ENCODE results near the gene OPCML.

OPCML gene

DNA sequence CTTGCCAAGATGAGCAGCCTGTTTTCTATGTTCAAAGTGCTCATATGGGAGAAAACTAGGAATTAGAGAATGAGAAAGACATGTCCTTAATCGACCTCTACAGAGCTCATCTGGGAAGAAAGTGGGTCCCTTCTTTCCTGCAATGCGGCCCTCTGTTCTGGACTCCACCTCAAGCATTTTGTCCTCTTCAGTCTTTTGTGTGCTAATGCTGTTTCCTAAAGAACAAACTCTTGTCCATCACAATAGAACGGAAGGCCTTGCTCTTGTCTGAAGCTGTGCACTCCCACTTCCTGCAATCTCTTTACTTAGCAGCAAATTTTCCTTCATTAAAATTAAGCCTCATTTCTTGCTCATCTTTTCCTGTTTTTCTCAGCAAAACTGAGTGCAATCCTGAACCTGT lies 206.6 kb downstream of the OPCML start (continued):
- TF ChIP-seq ARNTL (CRISPR knock-in tag; IDR thresholded peaks at IDR 0.05; ENCODE audit: borderline replicate concordance, low read depth) = no peak
- TF ChIP-seq, protein P1, sequence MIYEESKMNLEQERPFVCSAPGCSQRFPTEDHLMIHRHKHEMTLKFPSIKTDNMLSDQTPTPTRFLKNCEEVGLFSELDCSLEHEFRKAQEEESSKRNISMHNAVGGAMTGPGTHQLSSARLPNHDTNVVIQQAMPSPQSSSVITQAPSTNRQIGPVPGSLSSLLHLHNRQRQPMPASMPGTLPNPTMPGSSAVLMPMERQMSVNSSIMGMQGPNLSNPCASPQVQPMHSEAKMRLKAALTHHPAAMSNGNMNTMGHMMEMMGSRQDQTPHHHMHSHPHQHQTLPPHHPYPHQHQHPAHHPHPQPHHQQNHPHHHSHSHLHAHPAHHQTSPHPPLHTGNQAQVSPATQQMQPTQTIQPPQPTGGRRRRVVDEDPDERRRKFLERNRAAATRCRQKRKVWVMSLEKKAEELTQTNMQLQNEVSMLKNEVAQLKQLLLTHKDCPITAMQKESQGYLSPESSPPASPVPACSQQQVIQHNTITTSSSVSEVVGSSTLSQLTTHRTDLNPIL (CRISPR knock-in tag; IDR thresholded peaks at IDR 0.05; ENCODE audit: low read depth) = no peak
- TF ChIP-seq ZC3H10 (CRISPR knock-in tag; IDR thresholded peaks at IDR 0.05) = no peak
- TF ChIP-seq, protein P2, sequence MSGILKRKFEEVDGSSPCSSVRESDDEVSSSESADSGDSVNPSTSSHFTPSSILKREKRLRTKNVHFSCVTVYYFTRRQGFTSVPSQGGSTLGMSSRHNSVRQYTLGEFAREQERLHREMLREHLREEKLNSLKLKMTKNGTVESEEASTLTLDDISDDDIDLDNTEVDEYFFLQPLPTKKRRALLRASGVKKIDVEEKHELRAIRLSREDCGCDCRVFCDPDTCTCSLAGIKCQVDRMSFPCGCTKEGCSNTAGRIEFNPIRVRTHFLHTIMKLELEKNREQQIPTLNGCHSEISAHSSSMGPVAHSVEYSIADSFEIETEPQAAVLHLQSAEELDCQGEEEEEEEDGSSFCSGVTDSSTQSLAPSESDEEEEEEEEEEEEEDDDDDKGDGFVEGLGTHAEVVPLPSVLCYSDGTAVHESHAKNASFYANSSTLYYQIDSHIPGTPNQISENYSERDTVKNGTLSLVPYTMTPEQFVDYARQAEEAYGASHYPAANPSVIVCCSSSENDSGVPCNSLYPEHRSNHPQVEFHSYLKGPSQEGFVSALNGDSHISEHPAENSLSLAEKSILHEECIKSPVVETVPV (CRISPR knock-in tag; IDR thresholded peaks at IDR 0.05) = no peak
- no peak for TF ChIP-seq PPARA (CRISPR knock-in tag; IDR thresholded peaks at IDR 0.05; ENCODE audit: borderline replicate concordance)
- no peak for TF ChIP-seq ESRRG (CRISPR knock-in tag; IDR thresholded peaks at IDR 0.05)
- TF ChIP-seq BACH2 (CRISPR knock-in tag; IDR thresholded peaks at IDR 0.05; ENCODE audit: borderline replicate concordance) = no peak

DNA sequence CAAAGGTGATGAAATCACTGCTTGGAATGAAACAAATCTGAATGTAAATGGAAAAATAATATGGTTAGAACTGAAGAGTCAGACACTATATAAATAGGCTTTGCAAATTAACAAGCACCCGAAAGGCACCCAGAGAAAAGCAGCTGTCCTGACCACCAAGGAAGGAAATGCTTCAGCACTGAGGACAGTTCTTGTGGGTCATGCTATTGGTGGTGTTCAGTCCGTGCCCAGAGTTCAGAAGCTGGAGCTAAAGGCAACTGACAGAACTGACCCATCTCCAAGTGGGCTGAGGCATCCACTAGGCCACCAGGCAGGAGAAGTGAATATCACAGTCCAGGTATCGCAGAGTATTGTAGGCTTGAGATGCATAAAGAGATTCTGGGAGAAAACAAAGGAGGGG lies 208.9 kb downstream of the OPCML start:
- no peak for ATAC-seq
- TF ChIP-seq ZFP30 (CRISPR knock-in tag; IDR thresholded peaks at IDR 0.05) = no peak

DNA sequence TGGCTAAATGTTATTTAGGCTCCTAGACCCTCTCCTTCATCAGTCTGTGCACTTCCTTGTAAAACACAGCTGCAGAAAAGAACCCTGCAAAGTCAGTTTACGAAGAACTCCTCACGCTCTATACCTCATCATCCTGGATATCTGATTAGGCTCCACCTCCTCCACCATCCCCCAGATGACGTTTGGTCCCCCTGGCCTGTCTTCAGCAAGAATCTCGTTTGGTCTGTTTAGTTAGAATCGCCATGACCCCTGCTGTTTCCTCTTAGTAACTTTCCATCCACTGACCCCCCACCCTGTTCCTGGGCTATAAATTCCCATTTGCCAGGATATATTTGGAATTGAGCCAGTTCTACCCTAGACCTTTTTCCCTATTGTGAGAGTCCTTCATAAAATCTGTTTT lies 214.1 kb downstream of the OPCML start:
- TF ChIP-seq ZFP3 (CRISPR knock-in tag; IDR thresholded peaks at IDR 0.05) (no peak), TOX (CRISPR knock-in tag; IDR thresholded peaks at IDR 0.05; ENCODE audit: borderline replicate concordance) (no peak)
- no peak for ATAC-seq

DNA sequence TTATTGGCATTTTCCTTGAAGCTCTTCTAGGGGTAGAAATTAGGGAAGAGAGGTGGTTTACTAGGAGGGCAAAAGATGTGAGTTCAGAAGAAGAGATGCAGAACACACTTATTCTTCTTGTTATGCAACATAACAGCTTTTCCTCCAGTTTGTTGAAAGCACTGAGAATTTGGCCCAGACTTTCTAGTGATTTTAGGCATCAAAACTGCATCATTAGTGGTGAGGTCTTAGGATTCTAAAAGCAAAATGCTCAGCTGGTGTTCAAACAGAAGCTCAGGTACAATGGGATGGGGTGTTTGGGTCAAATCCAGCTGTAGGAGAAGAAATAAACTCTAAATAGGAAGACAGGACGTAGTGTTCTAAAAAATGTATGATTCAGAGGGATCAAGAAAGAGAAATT lies 221.1 kb downstream of the OPCML start:
- ATAC-seq = no peak
- TF ChIP-seq ISL1 (CRISPR knock-in tag; IDR thresholded peaks at IDR 0.05) = no peak
- no peak for TF ChIP-seq SNAI2 (CRISPR knock-in tag; IDR thresholded peaks at IDR 0.05)
- no peak for TF ChIP-seq TCF4 (CRISPR knock-in tag; IDR thresholded peaks at IDR 0.05; ENCODE audit: borderline replicate concordance)
- TF ChIP-seq, protein P3, sequence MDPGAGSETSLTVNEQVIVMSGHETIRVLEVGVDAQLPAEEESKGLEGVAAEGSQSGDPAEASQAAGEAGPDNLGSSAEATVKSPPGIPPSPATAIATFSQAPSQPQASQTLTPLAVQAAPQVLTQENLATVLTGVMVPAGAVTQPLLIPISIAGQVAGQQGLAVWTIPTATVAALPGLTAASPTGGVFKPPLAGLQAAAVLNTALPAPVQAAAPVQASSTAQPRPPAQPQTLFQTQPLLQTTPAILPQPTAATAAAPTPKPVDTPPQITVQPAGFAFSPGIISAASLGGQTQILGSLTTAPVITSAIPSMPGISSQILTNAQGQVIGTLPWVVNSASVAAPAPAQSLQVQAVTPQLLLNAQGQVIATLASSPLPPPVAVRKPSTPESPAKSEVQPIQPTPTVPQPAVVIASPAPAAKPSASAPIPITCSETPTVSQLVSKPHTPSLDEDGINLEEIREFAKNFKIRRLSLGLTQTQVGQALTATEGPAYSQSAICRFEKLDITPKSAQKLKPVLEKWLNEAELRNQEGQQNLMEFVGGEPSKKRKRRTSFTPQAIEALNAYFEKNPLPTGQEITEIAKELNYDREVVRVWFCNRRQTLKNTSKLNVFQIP (CRISPR knock-in tag; IDR thresholded peaks at IDR 0.05; ENCODE audit: borderline replicate concordance, low read depth) = no peak
- TF ChIP-seq GLIS3 (CRISPR knock-in tag; IDR thresholded peaks at IDR 0.05) = no peak
- no peak for TF ChIP-seq BACH2 (CRISPR knock-in tag; IDR thresholded peaks at IDR 0.05; ENCODE audit: borderline replicate concordance)
- TF ChIP-seq, protein P4, sequence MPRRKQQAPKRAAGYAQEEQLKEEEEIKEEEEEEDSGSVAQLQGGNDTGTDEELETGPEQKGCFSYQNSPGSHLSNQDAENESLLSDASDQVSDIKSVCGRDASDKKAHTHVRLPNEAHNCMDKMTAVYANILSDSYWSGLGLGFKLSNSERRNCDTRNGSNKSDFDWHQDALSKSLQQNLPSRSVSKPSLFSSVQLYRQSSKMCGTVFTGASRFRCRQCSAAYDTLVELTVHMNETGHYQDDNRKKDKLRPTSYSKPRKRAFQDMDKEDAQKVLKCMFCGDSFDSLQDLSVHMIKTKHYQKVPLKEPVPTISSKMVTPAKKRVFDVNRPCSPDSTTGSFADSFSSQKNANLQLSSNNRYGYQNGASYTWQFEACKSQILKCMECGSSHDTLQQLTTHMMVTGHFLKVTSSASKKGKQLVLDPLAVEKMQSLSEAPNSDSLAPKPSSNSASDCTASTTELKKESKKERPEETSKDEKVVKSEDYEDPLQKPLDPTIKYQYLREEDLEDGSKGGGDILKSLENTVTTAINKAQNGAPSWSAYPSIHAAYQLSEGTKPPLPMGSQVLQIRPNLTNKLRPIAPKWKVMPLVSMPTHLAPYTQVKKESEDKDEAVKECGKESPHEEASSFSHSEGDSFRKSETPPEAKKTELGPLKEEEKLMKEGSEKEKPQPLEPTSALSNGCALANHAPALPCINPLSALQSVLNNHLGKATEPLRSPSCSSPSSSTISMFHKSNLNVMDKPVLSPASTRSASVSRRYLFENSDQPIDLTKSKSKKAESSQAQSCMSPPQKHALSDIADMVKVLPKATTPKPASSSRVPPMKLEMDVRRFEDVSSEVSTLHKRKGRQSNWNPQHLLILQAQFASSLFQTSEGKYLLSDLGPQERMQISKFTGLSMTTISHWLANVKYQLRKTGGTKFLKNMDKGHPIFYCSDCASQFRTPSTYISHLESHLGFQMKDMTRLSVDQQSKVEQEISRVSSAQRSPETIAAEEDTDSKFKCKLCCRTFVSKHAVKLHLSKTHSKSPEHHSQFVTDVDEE (CRISPR knock-in tag; IDR thresholded peaks at IDR 0.05) = no peak
- no peak for TF ChIP-seq PPARA (CRISPR knock-in tag; IDR thresholded peaks at IDR 0.05; ENCODE audit: borderline replicate concordance)
- TF ChIP-seq ZNF8 (CRISPR knock-in tag; IDR thresholded peaks at IDR 0.05) = no peak
- TF ChIP-seq, protein P2 (CRISPR knock-in tag; IDR thresholded peaks at IDR 0.05) = no peak
- no peak for TF ChIP-seq CSDC2 (CRISPR knock-in tag; IDR thresholded peaks at IDR 0.05)
- no peak for TF ChIP-seq ZFP30 (CRISPR knock-in tag; IDR thresholded peaks at IDR 0.05)
- TF ChIP-seq, protein P1 (CRISPR knock-in tag; IDR thresholded peaks at IDR 0.05; ENCODE audit: low read depth) = no peak
- TF ChIP-seq ESRRG (CRISPR knock-in tag; IDR thresholded peaks at IDR 0.05) = no peak
- no peak for TF ChIP-seq OSR1 (CRISPR knock-in tag; IDR thresholded peaks at IDR 0.05)

Data from SK-N-SH treated with all-trans-retinoic acid at 6 μM for 48 hours (cell line).